Activated naive CD4-positive, alpha-beta T cell treated with anti-CD3 and anti-CD28 coated beads, Interleukin-2, amount 10 ng/mL, durations not matched to agents 7 days and 5 days (primary cell): ENCODE results near the gene AUTS2.
"Not testable (repeated sequence)": the region's sequence is repeated elsewhere in the genome, so short reads cannot be mapped to it uniquely, and the experiment has no call there.

Experiments
- CTCF ChIA-PET: fragments of 350-600 bp; sonication (Branson Sonifier 250); formaldehyde crosslinking; loops from one replicate; lab custom pipeline; 2021; ENCODE audit warnings: antibody characterized with exemption; lab: Charles Lee
- DNase-seq: peaks from one replicate; pipeline ENCODE4 v3.0.0-alpha.2; 2020
- H3K27ac Mint-ChIP-seq: one replicate; pipeline ENCODE4 v1.8.0; 2021; ENCODE audit warnings: mild to moderate bottlenecking, moderate library complexity, mixed read lengths
- H3K27me3 Mint-ChIP-seq: one replicate; pipeline ENCODE4 v1.8.0; 2021; ENCODE audit warnings: mild to moderate bottlenecking, mixed read lengths
- H3K36me3 Mint-ChIP-seq: one replicate; pipeline ENCODE4 v1.8.0; 2021; ENCODE audit warnings: mixed read lengths
- H3K4me1 Mint-ChIP-seq: one replicate; pipeline ENCODE4 v1.8.0; 2021; ENCODE audit warnings: mixed read lengths
- H3K4me3 Mint-ChIP-seq: one replicate; pipeline ENCODE4 v1.8.0; 2021; ENCODE audit warnings: mild to moderate bottlenecking, moderate library complexity, mixed read lengths
- H3K9me3 Mint-ChIP-seq: one replicate; pipeline ENCODE4 v1.8.0; 2021; ENCODE audit warnings: mixed read lengths

The AUTS2 gene

DNA sequence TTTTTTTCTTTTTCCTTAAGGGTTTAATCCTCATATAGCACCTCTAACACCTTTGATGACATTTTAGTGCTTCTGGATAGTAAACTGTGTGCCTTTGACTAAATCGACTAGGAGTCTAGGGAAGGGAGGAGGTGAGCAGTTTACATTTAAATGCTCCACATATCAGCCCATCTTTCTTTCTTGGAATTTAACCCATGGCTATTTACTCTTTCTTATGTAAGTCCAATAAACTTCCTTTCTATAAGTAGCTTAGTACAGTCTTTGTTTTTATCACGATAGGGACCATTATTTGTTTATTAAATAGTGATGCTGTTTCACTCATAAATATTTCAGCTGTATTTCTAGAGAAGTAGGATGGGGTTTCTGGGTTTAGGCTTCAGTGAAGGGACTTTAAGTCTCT lies 669.9 kb downstream of the AUTS2 start:
- no peak overlapping the region for H3K4me3 Mint-ChIP-seq
- no peak overlapping the region for H3K27ac Mint-ChIP-seq
- CTCF ChIA-PET, result no interaction called here
- H3K9me3 Mint-ChIP-seq, result no peaks in the 10 kb centered on the region
- H3K4me1 Mint-ChIP-seq, result no peaks in the 10 kb centered on the region
- no peaks in the 10 kb centered on the region for H3K27me3 Mint-ChIP-seq
- H3K36me3 Mint-ChIP-seq, result no peaks in the 10 kb centered on the region
- no peak for DNase-seq

DNA sequence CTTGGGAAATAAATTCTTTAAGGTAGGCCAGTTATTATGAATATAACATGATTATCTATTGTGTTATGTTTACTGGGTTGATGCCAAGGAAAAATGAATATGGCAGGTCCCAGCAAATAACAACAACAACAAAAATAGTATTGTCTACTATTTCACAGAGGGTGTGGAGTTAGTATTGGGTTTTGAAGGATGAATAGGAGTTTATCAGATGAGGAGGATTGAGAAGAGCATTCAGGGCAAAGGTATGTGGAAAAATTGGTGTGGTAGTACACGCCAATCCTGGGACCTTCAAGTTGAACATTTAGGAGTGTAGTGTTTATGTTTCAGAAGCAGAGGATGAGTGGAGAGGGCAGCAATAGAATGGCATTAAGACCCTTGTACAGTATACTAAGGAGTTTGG lies 671.9 kb downstream of the AUTS2 start:
- H3K9me3 Mint-ChIP-seq, result no peaks in the 10 kb centered on the region
- CTCF ChIA-PET, result no interaction called here
- no peak for DNase-seq
- H3K27me3 Mint-ChIP-seq, result no peaks in the 10 kb centered on the region
- no peaks in the 10 kb centered on the region for H3K4me1 Mint-ChIP-seq
- no peak overlapping the region for H3K4me3 Mint-ChIP-seq
- H3K27ac Mint-ChIP-seq, result no peak overlapping the region
- no peaks in the 10 kb centered on the region for H3K36me3 Mint-ChIP-seq

DNA sequence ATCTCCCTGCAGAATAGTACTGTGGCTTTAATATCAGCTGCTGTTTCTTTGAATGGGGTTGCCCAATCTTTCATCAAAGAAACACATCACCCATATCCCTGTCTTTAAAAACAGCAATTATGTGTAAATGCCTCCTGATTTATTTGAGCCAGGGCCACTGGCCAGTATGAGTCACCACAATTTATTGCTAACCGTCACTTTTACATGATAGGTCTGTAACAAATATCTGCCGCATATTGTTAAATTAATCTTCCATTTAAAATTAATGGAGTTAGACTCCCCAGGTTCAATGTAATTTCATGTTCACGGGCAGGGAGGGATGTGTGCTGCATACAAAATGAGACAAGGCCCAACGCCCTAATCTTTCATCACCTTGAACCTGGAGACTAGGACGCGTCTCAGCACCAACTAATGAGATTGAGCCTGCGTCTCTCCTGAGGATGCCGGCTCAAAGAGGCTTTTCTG lies 673.4 kb downstream of the AUTS2 start:
- Mint-ChIP-seq H3K4me3 (no peak overlapping the region), H3K27ac (no peak overlapping the region), H3K9me3 (no peaks in the 10 kb centered on the region), H3K36me3 (no peaks in the 10 kb centered on the region), H3K27me3 (no peaks in the 10 kb centered on the region), H3K4me1 (no peaks in the 10 kb centered on the region)
- CTCF ChIA-PET, result no interaction called here
- DNase-seq, result no peak

DNA sequence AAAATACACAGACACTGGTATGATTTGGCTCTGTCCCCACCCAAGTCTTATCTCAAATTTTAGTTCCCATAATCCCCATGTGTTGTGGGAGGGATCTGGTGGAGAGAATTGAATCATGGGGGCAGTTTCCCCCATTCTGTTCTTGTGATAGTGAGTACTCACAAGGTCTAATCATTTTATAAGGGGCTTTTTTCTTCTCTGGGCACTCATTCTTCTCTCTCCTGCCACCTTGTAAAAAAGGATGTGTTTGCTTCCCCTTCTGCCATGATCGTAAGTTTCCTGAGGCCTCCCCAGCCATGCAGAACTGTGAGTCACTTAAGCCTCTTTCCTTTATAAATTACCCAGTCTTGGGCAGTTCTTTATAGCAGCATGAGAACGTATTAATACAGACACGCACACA lies 677.3 kb downstream of the AUTS2 start:
- H3K36me3 Mint-ChIP-seq, H3K27me3 Mint-ChIP-seq, H3K27ac Mint-ChIP-seq, CTCF ChIA-PET, H3K4me1 Mint-ChIP-seq, H3K4me3 Mint-ChIP-seq, DNase-seq, H3K9me3 Mint-ChIP-seq: not testable (repeated sequence)

DNA sequence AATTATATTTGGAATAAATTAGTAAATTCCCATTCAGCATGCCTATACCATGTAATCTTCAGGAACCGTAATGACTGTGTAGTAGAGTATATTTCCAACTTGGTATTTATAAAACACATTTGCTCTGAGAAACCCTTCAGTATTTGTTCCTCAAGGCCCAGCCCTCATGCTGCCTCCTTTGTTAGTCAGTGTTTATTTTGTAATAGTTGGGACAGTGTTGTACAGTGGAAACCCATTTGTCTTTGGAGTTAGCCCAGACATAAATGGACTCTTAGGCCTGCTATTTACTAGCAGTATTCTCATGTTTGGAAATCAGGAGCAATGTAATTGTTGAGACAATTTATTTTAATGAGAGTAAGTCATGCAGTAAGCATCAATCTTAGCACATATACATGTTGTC lies 686.9 kb downstream of the AUTS2 start:
- DNase-seq, result no peak
- Mint-ChIP-seq H3K9me3 (no peaks in the 10 kb centered on the region), H3K4me1 (no peaks in the 10 kb centered on the region), H3K27me3 (no peaks in the 10 kb centered on the region), H3K27ac (no peak overlapping the region), H3K4me3 (no peak overlapping the region), H3K36me3 (no peaks in the 10 kb centered on the region)
- CTCF ChIA-PET, result no interaction called here

DNA sequence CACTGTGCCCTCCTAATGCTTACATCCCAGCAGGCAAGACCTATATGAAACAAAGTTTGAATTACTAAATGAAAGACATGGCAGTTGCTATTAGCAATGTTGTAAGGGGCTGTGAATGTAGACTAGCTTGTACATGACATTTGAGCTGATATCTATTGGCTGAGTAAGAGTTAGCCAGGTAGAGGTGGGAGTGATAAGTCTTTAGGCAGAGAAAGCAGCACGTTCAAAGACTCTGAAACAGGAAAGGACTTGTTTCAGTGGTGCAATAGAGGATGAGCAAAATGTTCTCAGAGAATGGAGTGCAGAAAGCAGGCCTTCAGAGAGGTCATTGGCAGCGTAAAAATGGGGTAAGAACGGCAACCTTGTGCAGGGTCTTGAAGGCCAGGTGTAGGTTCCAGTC lies 687.6 kb downstream of the AUTS2 start:
- CTCF ChIA-PET, result no interaction called here
- Mint-ChIP-seq H3K4me3 (no peak overlapping the region), H3K9me3 (no peaks in the 10 kb centered on the region), H3K36me3 (no peaks in the 10 kb centered on the region), H3K27me3 (no peaks in the 10 kb centered on the region), H3K27ac (no peak overlapping the region), H3K4me1 (no peaks in the 10 kb centered on the region)
- no peak for DNase-seq

DNA sequence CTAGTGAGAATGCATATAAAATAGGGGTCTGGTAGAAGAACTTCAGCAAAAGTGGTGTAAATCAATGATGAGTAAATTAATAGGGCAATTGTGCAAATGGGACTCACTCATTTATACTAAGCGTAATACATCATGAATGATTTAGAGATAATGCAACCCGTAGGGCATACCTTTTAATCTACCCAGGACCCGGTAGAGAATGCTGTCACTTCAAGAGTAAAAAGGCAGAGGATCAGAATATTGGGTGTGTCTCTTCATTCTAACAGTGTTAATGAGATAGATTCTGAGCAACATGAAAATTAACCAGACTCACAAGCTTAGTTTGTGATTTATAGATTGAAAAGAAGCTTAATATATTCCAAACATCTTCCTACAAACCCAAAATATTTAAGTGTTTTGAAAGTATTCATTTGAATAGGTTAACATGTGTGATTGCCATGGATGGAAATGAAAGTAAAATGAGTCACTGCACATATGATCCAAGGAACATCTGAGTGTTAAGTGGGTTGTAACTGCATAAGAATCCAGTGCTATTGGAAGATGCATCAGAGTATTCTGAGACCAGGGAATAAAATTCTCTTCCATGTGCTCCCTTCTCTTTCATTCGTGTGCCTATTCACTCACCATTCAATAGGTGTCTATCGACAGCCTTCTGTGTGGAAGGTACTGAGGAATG lies 690.6 kb downstream of the AUTS2 start:
- Mint-ChIP-seq H3K9me3 (no peaks in the 10 kb centered on the region), H3K4me1 (no peaks in the 10 kb centered on the region), H3K27me3 (no peaks in the 10 kb centered on the region), H3K4me3 (no peak overlapping the region), H3K27ac (no peak overlapping the region), H3K36me3 (no peaks in the 10 kb centered on the region)
- CTCF ChIA-PET, result no interaction called here
- no peak for DNase-seq

DNA sequence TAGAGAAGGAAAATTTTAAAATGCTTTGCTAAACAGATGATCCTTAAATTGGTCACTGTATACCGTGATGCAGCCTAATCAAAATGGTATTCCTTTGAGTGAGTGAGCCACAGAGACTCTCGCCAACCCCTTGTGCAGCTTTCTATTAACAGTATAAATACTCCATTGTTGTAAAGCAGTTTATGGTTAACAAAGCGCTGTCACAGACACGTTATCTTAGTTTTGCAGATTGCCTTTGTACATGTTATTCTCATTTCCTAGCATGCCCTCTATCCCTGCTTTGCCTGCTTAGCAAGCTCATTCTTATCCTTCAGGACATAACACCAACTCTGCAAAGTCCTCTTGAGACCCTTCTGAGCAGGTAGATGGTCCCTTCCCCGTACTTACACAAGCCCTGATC lies 694.4 kb downstream of the AUTS2 start:
- CTCF ChIA-PET, result no interaction called here
- no peak for DNase-seq
- Mint-ChIP-seq H3K27me3 (no peaks in the 10 kb centered on the region), H3K9me3 (no peaks in the 10 kb centered on the region), H3K27ac (no peak overlapping the region), H3K4me3 (no peak overlapping the region), H3K4me1 (no peaks in the 10 kb centered on the region), H3K36me3 (no peaks in the 10 kb centered on the region)

DNA sequence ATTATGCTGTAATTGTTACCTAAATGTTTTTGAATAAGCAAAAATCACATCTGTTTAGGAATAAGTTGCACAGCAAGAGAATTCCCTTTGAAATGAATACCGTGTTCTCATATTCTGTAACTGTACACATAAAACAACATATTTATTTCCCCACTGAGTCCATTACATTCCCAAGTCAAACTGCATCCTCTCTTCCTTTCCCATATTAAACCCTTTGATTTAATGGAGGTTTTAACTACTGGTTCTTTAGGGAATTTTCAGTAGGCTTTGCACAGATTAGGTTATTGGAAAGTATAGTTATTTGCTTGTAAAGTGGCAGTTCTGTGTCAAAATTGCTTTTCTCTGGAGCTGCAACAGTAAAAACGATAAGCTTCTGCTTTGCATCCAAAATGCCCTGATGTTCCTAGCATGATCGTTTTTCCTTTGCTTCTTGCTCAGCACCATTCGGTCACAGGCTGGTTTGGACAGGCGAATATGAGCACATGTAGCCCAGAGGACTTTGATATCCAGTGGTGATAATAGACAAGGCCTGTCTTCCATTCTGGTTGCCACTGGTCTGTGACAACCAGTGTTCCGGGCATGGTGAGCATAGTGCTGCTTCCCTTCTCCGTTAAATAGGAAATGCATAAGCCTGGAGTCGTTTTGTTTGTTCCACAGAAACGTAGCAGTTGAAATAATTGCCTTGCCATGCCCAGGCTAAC lies 696.1 kb downstream of the AUTS2 start:
- H3K4me1 Mint-ChIP-seq, result no peaks in the 10 kb centered on the region
- CTCF ChIA-PET, result no interaction called here
- no peak overlapping the region for H3K27ac Mint-ChIP-seq
- no peaks in the 10 kb centered on the region for H3K27me3 Mint-ChIP-seq
- no peaks in the 10 kb centered on the region for H3K9me3 Mint-ChIP-seq
- no peak overlapping the region for H3K4me3 Mint-ChIP-seq
- no peaks in the 10 kb centered on the region for H3K36me3 Mint-ChIP-seq
- DNase-seq, result no peak

DNA sequence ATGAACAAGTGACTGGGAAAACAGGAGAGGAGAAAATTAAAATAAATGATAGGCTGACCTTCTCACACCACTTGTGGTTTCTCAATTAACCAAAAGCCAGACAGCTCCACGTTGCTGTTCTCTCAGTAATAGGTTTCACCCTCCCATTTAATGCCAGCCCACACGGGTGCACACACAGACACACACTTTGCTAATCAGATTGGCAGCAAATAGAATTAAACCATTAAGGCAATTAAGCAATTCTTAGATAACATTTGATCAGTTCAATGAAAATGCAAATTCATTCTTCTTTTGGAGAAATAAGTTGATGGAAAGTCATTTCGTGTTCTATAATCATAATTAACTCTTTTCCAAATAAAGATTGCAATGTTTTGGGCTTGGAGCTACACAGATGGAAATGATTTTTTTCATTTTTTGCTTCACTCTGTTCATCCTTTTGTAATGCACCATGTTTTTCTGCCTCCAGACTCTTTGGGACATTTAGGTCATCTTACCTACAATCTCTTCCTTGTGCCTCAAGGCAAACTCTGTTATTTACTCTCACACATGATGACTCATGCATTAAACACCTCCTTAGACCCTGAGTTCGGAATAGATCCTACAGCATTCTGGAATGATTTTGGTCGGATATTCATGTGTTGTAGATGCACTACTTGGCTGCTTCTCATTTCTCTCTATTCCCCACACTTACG lies 700.7 kb downstream of the AUTS2 start:
- peaks cover 23% of the 10 kb centered on the region for H3K4me1 Mint-ChIP-seq
- no peaks in the 10 kb centered on the region for H3K27me3 Mint-ChIP-seq
- CTCF ChIA-PET, result no interaction called here
- H3K4me3 Mint-ChIP-seq, result no peak overlapping the region
- no peak for DNase-seq
- no peaks in the 10 kb centered on the region for H3K9me3 Mint-ChIP-seq
- no peaks in the 10 kb centered on the region for H3K36me3 Mint-ChIP-seq
- no peak overlapping the region for H3K27ac Mint-ChIP-seq

DNA sequence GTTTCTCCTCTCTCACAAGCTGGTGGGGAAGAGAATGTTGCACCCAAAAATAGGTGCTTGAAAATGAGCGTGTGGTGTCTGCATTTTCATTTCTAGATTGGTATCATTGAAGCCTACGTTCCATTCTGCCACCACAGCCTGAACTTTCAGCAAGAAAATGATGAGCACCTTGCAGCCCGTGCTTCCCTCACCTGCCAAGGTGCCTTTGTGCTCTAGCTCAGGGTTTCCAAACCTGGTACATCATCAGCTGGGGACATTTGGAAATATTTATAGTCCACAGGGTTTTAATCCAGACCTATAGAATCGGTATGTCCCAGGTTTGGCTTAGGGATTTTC lies 701.2 kb downstream of the AUTS2 start:
- no peaks in the 10 kb centered on the region for H3K9me3 Mint-ChIP-seq
- H3K27ac Mint-ChIP-seq, result no peak overlapping the region
- CTCF ChIA-PET, result no interaction called here
- no peaks in the 10 kb centered on the region for H3K27me3 Mint-ChIP-seq
- H3K4me3 Mint-ChIP-seq, result no peak overlapping the region
- no peaks in the 10 kb centered on the region for H3K36me3 Mint-ChIP-seq
- DNase-seq, result no peak
- peaks cover 27% of the 10 kb centered on the region for H3K4me1 Mint-ChIP-seq

DNA sequence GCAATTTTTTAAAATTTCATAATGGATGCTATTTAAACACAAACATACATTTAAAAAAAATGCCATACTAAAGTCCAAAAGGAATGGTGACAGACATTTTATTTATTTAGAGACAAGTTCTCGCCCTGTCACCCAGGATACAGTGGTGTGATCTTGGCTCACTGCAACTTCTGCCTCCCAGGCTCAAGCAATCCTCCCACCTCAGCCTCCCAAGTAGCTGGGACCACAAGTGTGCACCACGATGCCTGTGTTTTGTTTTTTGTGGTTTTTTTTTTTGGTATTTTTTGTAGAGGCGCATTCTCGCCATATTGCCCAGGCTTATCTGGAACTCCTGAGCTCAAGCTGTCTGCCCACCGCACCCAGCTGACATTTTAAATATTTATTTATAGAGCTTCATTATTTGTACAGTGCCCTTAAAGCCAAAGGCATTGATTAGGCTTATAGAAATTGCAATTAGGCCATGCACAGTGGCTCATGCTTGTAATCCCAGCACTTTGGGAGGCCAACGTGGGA lies 703.5 kb downstream of the AUTS2 start:
- H3K9me3 Mint-ChIP-seq, result peaks cover 1% of the 10 kb centered on the region
- CTCF ChIA-PET, result no interaction called here
- H3K36me3 Mint-ChIP-seq, result no peaks in the 10 kb centered on the region
- H3K4me1 Mint-ChIP-seq, result peaks cover 27% of the 10 kb centered on the region
- DNase-seq, result no peak
- H3K4me3 Mint-ChIP-seq, result no peak overlapping the region
- no peaks in the 10 kb centered on the region for H3K27me3 Mint-ChIP-seq
- H3K27ac Mint-ChIP-seq, result no peak overlapping the region

DNA sequence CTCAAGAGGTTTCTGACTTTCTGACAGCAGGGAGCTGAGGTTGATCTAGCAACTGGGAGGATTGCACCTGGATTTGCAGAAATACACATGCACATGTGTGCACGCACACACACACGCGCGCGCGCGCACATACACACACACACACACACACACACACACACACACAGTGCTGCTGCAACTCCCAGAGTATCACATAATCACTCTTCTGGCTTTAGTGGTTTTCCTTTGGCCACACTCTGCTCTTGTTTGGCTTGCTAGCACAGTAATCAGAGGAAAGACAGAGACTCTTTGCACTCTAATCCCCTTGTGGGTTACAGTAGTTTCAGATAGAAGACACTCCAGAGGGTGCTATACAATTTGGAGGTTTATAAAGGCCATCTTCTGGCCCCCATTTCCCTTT lies 705.0 kb downstream of the AUTS2 start:
- no peaks in the 10 kb centered on the region for H3K36me3 Mint-ChIP-seq
- CTCF ChIA-PET, result no interaction called here
- DNase-seq, result no peak
- peaks cover 1% of the 10 kb centered on the region for H3K9me3 Mint-ChIP-seq
- peaks cover 41% of the 10 kb centered on the region for H3K4me1 Mint-ChIP-seq
- no peak overlapping the region for H3K4me3 Mint-ChIP-seq
- H3K27ac Mint-ChIP-seq, result no peak overlapping the region
- H3K27me3 Mint-ChIP-seq, result no peaks in the 10 kb centered on the region

DNA sequence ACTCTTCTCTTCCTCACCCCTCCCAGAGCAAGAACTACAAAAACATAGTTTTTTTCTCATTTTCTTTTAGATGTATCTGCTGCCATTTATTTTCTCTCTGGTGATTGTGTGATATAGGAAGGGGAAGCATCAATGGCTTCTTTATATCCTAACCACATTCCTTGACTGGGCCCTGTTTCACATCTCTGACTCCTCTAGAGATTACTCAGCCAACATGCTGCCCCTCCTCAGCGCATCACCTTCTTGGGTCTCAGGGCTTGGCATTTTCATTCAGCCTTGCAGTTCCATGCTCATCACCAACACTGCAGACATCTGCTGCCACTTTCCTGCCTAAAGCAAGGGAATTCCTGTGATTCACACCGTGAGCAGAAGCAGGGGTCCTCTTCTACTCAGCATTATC lies 705.5 kb downstream of the AUTS2 start:
- no peak for DNase-seq
- Mint-ChIP-seq H3K27ac (no peak overlapping the region), H3K9me3 (peaks cover 1% of the 10 kb centered on the region), H3K4me3 (no peak overlapping the region), H3K36me3 (no peaks in the 10 kb centered on the region), H3K27me3 (no peaks in the 10 kb centered on the region), H3K4me1 (peaks cover 42% of the 10 kb centered on the region)
- CTCF ChIA-PET, result no interaction called here

DNA sequence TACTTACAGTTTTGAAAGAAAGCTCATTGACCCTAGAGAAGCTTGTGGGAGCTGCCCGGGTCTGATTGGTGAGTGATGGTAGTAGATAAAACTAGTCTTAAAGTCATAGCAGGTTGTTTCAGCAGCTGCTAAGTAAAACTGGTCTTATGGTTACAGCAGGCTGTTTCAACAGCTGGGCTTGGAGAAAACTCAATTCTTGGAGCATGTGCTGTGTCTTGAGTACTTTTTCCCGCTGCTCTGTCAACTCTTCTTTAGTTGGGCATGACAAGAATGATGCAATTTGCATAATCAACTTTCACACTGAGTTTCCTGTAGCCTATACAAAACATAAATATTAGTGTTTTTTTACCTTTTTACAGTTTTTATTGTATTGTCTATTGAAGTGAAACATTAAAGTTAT lies 707.9 kb downstream of the AUTS2 start:
- CTCF ChIA-PET, result no interaction called here
- no peak for DNase-seq
- Mint-ChIP-seq H3K9me3 (peaks cover 1% of the 10 kb centered on the region), H3K27ac (no peak overlapping the region), H3K27me3 (no peaks in the 10 kb centered on the region), H3K4me1 (peaks cover 45% of the 10 kb centered on the region), H3K4me3 (no peak overlapping the region), H3K36me3 (no peaks in the 10 kb centered on the region)
